HepG2 (cell line): ENCODE results near the gene POLR1H. TPM values are rescaled to one million over a fixed set of nuclear protein-coding genes. Genes with fewer than 3 reads are reported as not detected.

Experiments
- ATAC-seq: fragments of 200-7000 bp; cut with Tn5 transposase; 3 replicates; pipeline ENCODE4 v1.9.1; 2020; ENCODE audit warnings: mild to moderate bottlenecking, moderate library complexity
- BruUV-seq: library from RNA; stranded (reverse); fragments of 400-500 nt; replicated peaks from 2 replicates; lab custom pipeline; 2021; lab: Mats Ljungman, UMichigan
- CTCF ChIA-PET: fragments of 300-600 bp; formaldehyde crosslinking; extraction: SDS; loops from one replicate; lab custom pipeline; 2021; ENCODE audit warnings: low total read pairs, inconsistent platforms, low intra/inter-chr PET ratio; lab: Yijun Ruan, JAX
- POLR2A ChIA-PET: fragments of 350-600 bp; sonication (Branson Sonifier 250); formaldehyde crosslinking; loops from one replicate; lab custom pipeline; 2020; ENCODE audit warnings: antibody characterized with exemption, inconsistent platforms; lab: Yijun Ruan, JAX
- DNase-seq: peaks from one replicate; pipeline ENCODE4 v3.0.0-alpha.2; 2015; ENCODE audit warnings: low spot score
- FAIRE-seq: peaks from 3 replicates; lab custom pipeline; 2011; peaks lifted over from hg19 to GRCh38; lab: Jason Lieb, UNC
- H2AFZ ChIP-seq: one replicate; pipeline ENCODE4 v1.6.1; 2011; ENCODE audit warnings: low read length, inconsistent platforms
- H3K27ac ChIP-seq: fragments of 300-600 bp; 3 replicates; pipeline ENCODE4 v1.8.0; 2011; ENCODE audit warnings: mixed run types, mild to moderate bottlenecking, mixed read lengths, low read length, inconsistent platforms; ENCODE audit not compliant: insufficient read depth; ENCODE audit errors: extremely low read length
- H3K27me3 ChIP-seq, 2 experiments: fragments of 200-600 bp in 1 of 2; 2 replicates in 1 of 2; 3 replicates in 1 of 2; pipeline versions ENCODE4 v1.6.0 to v1.8.0; 2011; ENCODE audit warnings: low read length in 2 of 2, mild to moderate bottlenecking in 2 of 2, moderate library complexity in 2 of 2, inconsistent platforms in 1 of 2; ENCODE audit not compliant: insufficient read depth in 2 of 2, control insufficient read depth in 1 of 2
- H3K36me3 ChIP-seq, 2 experiments: fragments of 200-600 bp in 1 of 2; replicated peaks in 1 of 2; 2 replicates in 1 of 2; 3 replicates in 1 of 2; pipeline versions ENCODE4 v1.5.1 to v1.8.0; 2011; ENCODE audit warnings: low read length in 2 of 2, inconsistent platforms in 1 of 2; ENCODE audit not compliant: insufficient read depth in 2 of 2, control insufficient read depth in 1 of 2
- H3K4me1 ChIP-seq: 2 replicates; pipeline ENCODE4 v1.5.1; 2012; ENCODE audit warnings: low read length, inconsistent platforms; ENCODE audit not compliant: insufficient read depth
- H3K4me2 ChIP-seq: 2 replicates; pipeline ENCODE4 v1.6.0; 2011; ENCODE audit warnings: low read depth, low read length, inconsistent platforms
- H3K4me3 ChIP-seq, 3 experiments: fragments of 200-600 bp in 1 of 3; sonication (generic), shearing (Covaris generic) in 1 of 3; replicated peaks in 1 of 3; 2 replicates each; pipeline ENCODE4 v1.5.1; 2011 to 2016; ENCODE audit warnings: low read length in 3 of 3, inconsistent platforms in 2 of 3, low read depth in 2 of 3, mild to moderate bottlenecking in 2 of 3, control low read depth in 1 of 3, mixed read lengths in 1 of 3; ENCODE audit not compliant: insufficient read depth in 1 of 3
- H3K79me2 ChIP-seq: one replicate; pipeline ENCODE4 v1.6.1; 2011; ENCODE audit warnings: low read length, inconsistent platforms; ENCODE audit not compliant: insufficient read depth
- H3K9ac ChIP-seq: 2 replicates; pipeline ENCODE4 v1.6.0; 2011; ENCODE audit warnings: mild to moderate bottlenecking, low read depth, low read length, inconsistent platforms; ENCODE audit not compliant: insufficient read depth
- H3K9me3 ChIP-seq: 2 replicates; pipeline ENCODE4 v1.5.1; 2012; ENCODE audit warnings: mild to moderate bottlenecking, low read length
- H4K20me1 ChIP-seq: 2 replicates; pipeline ENCODE4 v1.6.0; 2011; ENCODE audit warnings: inconsistent platforms, mild to moderate bottlenecking, low read length, moderate library complexity; ENCODE audit not compliant: insufficient read depth
- BHLHE40 ChIP-seq: IDR thresholded peaks from 2 replicates; pipeline ENCODE4 v1.6.1; 2011; ENCODE audit warnings: low read length, improper control_type of control experiment
- CCDC6 ChIP-seq: sonication (generic); formaldehyde crosslinking; IDR thresholded peaks from 2 replicates; pipeline ENCODE4 v1.8.1; 2022; ENCODE audit warnings: mild to moderate bottlenecking, missing genetic modification reagents, moderate library complexity
- EP300 ChIP-seq, 3 experiments: sonication (generic) in 1 of 3; formaldehyde crosslinking in 1 of 3; IDR thresholded peaks; 2 replicates each; pipeline versions ENCODE4 v1.5.1 to v1.6.1; 2011 to 2020; ENCODE audit warnings: low read depth in 2 of 3, low read length in 2 of 3, borderline replicate concordance in 1 of 3, improper control_type of control experiment in 1 of 3, mild to moderate bottlenecking in 1 of 3, missing genetic modification reagents in 1 of 3, moderate library complexity in 1 of 3
- MED1 ChIP-seq: sonication (generic); formaldehyde crosslinking; IDR thresholded peaks from 2 replicates; pipeline ENCODE4 v1.4.0; 2020; ENCODE audit warnings: missing genetic modification reagents
- RAD21 ChIP-seq: fragments of 450-650 bp; formaldehyde crosslinking; IDR thresholded peaks from 2 replicates; pipeline ENCODE4 v1.5.0; 2020; ENCODE audit warnings: mild to moderate bottlenecking
- SMC3 ChIP-seq: IDR thresholded peaks from 2 replicates; pipeline ENCODE4 v1.6.1; 2011; ENCODE audit warnings: low read length, improper control_type of control experiment
- THAP11 ChIP-seq: IDR thresholded peaks from 2 replicates; pipeline ENCODE4 v1.6.1; 2016; ENCODE audit warnings: missing biosample characterization, missing genetic modification reagents
- ZFP90 ChIP-seq: sonication (generic); formaldehyde crosslinking; IDR thresholded peaks from 2 replicates; pipeline ENCODE4 v1.8.0; 2022; ENCODE audit warnings: missing genetic modification reagents, mild to moderate bottlenecking, inconsistent platforms, borderline replicate concordance
- ZMYM4 ChIP-seq: sonication (generic); formaldehyde crosslinking; IDR thresholded peaks from 2 replicates; pipeline ENCODE4 v1.8.1; 2023; ENCODE audit warnings: mild to moderate bottlenecking, missing genetic modification reagents
- WGBS: methylation state at CpG from one replicate; pipeline ENCODE4 v1.1.6; 2017; ENCODE audit warnings: low lambda C conversion rate; 5-methylcytosine and 5-hydroxymethylcytosine counted together
- in situ Hi-C: cut with HindIII; loops from 2 replicates; pipeline ENCODE4 v1.10.0; 2017; ENCODE audit warnings: low pct_unique_long_range_greater_than_20kb; ENCODE audit not compliant: extremely low pct_ligation_motif_present
- intact Hi-C: fragments of 100-400 bp; cut with micrococcal nuclease; formaldehyde crosslinking; loops from one replicate; pipeline ENCODE4 v1.10.0; 2022; ENCODE audit not compliant: unreplicated experiment
- polyA plus RNA-seq, 8 experiments: library from polyadenylated mRNA; depleted of rRNA in 3 of 8; stranded (reverse) in 7 of 8; unstranded in 1 of 8; fragments of >200 nt; fragmentation: Illumina TruSeq in 4 of 8; extraction: Trizol in 4 of 8; gene quantifications; 2 replicates each; pipeline versions ENCODE4 v1.2.1 to v1.2.3, GENCODE V29; 2011 to 2016; ENCODE audit warnings: low read depth in 4 of 8, missing spikeins in 1 of 8, mixed read lengths in 1 of 8; ENCODE audit not compliant: insufficient read depth in 1 of 8
- total RNA-seq, 5 experiments: library from RNA; depleted of rRNA; stranded (reverse); fragments of >200 nt; fragmentation: Illumina TruSeq; extraction: Trizol; gene quantifications; 2 replicates each; pipeline ENCODE4 v1.2.3, GENCODE V29; 2016; ENCODE audit warnings: low read depth in 1 of 5
- TF ChIP-seq, protein P1 (sequence below): sonication (generic); formaldehyde crosslinking; IDR thresholded peaks from 2 replicates; pipeline ENCODE4 v1.4.0; 2020; ENCODE audit warnings: missing genetic modification reagents, borderline replicate concordance
- TF ChIP-seq, protein P2 (sequence below): sonication (generic); formaldehyde crosslinking; IDR thresholded peaks from 2 replicates; pipeline ENCODE4 v1.4.0; 2020; ENCODE audit warnings: mild to moderate bottlenecking, missing genetic modification reagents
- TF ChIP-seq, protein P3 (sequence below): sonication (generic); formaldehyde crosslinking; IDR thresholded peaks from 2 replicates; pipeline ENCODE4 v1.5.0; 2020; ENCODE audit warnings: missing genetic modification reagents
- TF ChIP-seq, protein P4 (sequence below): IDR thresholded peaks from 2 replicates; pipeline ENCODE4 v1.6.1; 2016; ENCODE audit warnings: missing compliant biosample characterization, missing genetic modification reagents, borderline replicate concordance
- TF ChIP-seq, protein P5 (sequence below): IDR thresholded peaks from 2 replicates; pipeline ENCODE4 v1.6.1; 2016; ENCODE audit warnings: low read depth, borderline replicate concordance

POLR1H gene
- total and polyA plus RNA-seq, 2 of the 13 experiments (the other 11 are each of a cell fraction or from before 2014, with no cell fraction given): 61.4 to 79.8 TPM

DNA sequence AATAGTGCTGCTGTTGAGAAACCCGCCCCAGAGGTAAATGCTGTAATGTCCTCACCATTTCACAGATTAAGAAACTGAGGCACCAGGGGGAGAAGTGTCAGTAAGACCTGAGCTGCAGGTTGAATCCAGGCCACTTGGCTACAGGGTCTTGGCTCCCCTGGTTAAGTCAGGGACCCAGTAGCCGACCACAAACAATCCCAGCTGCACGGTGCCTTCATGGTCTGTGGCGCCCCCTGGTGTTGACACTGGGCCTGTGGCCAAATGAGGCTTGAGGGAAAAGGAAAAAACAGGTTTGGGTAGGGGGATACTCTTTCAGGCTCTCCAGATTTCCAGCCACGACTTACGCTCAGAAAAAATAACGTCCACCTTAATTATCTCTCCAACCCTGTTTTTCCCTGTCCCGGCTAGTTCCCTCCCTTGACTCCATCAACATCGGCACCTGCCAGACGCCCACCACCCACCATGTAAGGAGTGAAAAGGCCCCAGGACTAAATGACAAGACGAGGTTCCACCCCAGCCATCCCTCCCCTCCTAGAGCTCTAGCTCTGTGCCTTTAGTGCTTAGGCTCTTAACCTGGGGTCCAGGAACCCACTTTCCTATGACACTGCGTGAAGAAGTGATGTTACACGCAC is 47.7 kb upstream of the POLR1H start:
- H3K4me3 ChIP-seq: no peak overlapping the region
- BruUV-seq: no TSS peak
- ATAC-seq (peak; percentile 85), FAIRE-seq (peak; percentile 72), DNase-seq (peak; percentile 17)
- intact Hi-C loops: loop anchor here (1.0 to 2.0 kb wide), 3 partner anchors 165 to 309 kb away; no protein-coding TSS in a partner anchor
- H3K36me3 ChIP-seq: no peaks in the 10 kb centered on the region
- no peak overlapping the region for H2AFZ ChIP-seq
- 65% methylated on average over 12 of the region's 13 CpGs for WGBS
- in situ Hi-C loops: no loop called here
- POLR2A ChIA-PET: no interaction called here
- no peaks in the 10 kb centered on the region for H3K9me3 ChIP-seq
- no peak overlapping the region for H3K27ac ChIP-seq
- H3K27me3 ChIP-seq: no peaks in the 10 kb centered on the region
- CTCF ChIA-PET: interaction anchor here (0.6 to 5.0 kb wide), 5 partner anchors 37 to 276 kb away, joined by 3 to 134 read pairs (median 4); no protein-coding TSS in a partner anchor
- H3K4me2 ChIP-seq: no peak overlapping the region
- H3K9ac ChIP-seq: no peak overlapping the region
- H4K20me1 ChIP-seq: no peaks in the 10 kb centered on the region
- H3K79me2 ChIP-seq: no peaks in the 10 kb centered on the region
- H3K4me1 ChIP-seq: no peaks in the 10 kb centered on the region
- TF ChIP-seq BHLHE40 (no peak), RAD21 (CRISPR knock-in tag) (peak; percentile 54), EP300 (IDR thresholded peaks at IDR 0.05; ENCODE audit: low read depth in 2 of 2, low read length in 2 of 2) (no peak), EP300 (CRISPR knock-in tag; IDR thresholded peaks at IDR 0.05; ENCODE audit: borderline replicate concordance) (no peak), ZMYM4 (CRISPR knock-in tag) (no peak), SMC3 (peak; percentile 94), CCDC6 (CRISPR knock-in tag) (0 out of 2 replicates have a peak, but pooled peaks have one; percentile 19), MED1 (CRISPR knock-in tag) (0 out of 2 replicates have a peak, but pooled peaks have one; percentile 26), THAP11 (CRISPR knock-in tag) (peak; percentile 22; the same call in 1 of the 2 replicates), ZFP90 (CRISPR knock-in tag) (no peak)
- TF ChIP-seq, protein P1, sequence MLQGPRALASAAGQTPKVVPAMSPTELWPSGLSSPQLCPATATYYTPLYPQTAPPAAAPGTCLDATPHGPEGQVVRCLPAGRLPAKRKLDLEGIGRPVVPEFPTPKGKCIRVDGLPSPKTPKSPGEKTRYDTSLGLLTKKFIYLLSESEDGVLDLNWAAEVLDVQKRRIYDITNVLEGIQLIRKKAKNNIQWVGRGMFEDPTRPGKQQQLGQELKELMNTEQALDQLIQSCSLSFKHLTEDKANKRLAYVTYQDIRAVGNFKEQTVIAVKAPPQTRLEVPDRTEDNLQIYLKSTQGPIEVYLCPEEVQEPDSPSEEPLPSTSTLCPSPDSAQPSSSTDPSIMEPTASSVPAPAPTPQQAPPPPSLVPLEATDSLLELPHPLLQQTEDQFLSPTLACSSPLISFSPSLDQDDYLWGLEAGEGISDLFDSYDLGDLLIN: 0 out of 2 replicates have a peak, but pooled peaks have one; percentile 44
- TF ChIP-seq, protein P2, sequence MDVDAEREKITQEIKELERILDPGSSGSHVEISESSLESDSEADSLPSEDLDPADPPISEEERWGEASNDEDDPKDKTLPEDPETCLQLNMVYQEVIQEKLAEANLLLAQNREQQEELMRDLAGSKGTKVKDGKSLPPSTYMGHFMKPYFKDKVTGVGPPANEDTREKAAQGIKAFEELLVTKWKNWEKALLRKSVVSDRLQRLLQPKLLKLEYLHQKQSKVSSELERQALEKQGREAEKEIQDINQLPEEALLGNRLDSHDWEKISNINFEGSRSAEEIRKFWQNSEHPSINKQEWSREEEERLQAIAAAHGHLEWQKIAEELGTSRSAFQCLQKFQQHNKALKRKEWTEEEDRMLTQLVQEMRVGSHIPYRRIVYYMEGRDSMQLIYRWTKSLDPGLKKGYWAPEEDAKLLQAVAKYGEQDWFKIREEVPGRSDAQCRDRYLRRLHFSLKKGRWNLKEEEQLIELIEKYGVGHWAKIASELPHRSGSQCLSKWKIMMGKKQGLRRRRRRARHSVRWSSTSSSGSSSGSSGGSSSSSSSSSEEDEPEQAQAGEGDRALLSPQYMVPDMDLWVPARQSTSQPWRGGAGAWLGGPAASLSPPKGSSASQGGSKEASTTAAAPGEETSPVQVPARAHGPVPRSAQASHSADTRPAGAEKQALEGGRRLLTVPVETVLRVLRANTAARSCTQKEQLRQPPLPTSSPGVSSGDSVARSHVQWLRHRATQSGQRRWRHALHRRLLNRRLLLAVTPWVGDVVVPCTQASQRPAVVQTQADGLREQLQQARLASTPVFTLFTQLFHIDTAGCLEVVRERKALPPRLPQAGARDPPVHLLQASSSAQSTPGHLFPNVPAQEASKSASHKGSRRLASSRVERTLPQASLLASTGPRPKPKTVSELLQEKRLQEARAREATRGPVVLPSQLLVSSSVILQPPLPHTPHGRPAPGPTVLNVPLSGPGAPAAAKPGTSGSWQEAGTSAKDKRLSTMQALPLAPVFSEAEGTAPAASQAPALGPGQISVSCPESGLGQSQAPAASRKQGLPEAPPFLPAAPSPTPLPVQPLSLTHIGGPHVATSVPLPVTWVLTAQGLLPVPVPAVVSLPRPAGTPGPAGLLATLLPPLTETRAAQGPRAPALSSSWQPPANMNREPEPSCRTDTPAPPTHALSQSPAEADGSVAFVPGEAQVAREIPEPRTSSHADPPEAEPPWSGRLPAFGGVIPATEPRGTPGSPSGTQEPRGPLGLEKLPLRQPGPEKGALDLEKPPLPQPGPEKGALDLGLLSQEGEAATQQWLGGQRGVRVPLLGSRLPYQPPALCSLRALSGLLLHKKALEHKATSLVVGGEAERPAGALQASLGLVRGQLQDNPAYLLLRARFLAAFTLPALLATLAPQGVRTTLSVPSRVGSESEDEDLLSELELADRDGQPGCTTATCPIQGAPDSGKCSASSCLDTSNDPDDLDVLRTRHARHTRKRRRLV (CRISPR knock-in tag): no peak
- TF ChIP-seq, protein P3, sequence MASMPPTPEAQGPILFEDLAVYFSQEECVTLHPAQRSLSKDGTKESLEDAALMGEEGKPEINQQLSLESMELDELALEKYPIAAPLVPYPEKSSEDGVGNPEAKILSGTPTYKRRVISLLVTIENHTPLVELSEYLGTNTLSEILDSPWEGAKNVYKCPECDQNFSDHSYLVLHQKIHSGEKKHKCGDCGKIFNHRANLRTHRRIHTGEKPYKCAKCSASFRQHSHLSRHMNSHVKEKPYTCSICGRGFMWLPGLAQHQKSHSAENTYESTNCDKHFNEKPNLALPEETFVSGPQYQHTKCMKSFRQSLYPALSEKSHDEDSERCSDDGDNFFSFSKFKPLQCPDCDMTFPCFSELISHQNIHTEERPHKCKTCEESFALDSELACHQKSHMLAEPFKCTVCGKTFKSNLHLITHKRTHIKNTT (CRISPR knock-in tag): no peak
- TF ChIP-seq, protein P4, sequence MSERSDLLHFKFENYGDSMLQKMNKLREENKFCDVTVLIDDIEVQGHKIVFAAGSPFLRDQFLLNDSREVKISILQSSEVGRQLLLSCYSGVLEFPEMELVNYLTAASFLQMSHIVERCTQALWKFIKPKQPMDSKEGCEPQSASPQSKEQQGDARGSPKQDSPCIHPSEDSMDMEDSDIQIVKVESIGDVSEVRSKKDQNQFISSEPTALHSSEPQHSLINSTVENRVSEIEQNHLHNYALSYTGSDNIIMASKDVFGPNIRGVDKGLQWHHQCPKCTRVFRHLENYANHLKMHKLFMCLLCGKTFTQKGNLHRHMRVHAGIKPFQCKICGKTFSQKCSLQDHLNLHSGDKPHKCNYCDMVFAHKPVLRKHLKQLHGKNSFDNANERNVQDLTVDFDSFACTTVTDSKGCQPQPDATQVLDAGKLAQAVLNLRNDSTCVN: 0 out of 2 replicates have a peak, but pooled peaks have one; percentile 46
- TF ChIP-seq, protein P5, sequence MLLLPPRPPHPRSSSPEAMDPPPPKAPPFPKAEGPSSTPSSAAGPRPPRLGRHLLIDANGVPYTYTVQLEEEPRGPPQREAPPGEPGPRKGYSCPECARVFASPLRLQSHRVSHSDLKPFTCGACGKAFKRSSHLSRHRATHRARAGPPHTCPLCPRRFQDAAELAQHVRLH (CRISPR knock-in tag): peak; percentile 47; the same call in 1 of the 2 replicates
